OCI-LY1 (cell line): ENCODE data around the gene DIS3L.

Experiments
- H2AFZ ChIP-seq: fragments of 200-600 bp; sonication (generic), shearing (Covaris generic); 2 replicates; pipeline ENCODE4 v1.6.0; 2014; ENCODE audit warnings: antibody characterized with exemption, mild to moderate bottlenecking, low read length
- H3F3A ChIP-seq: fragments of 200-600 bp; sonication (generic), shearing (Covaris generic); 2 replicates; pipeline ENCODE4 v1.6.0; 2014; ENCODE audit warnings: mild to moderate bottlenecking, antibody characterized with exemption, low read length, moderate library complexity; ENCODE audit not compliant: insufficient read depth
- H3K27ac ChIP-seq: fragments of 200-600 bp; sonication (generic); 2 replicates; pipeline ENCODE4 v1.5.1; 2014; ENCODE audit warnings: low read length, mixed run types, mild to moderate bottlenecking, low read depth; ENCODE audit not compliant: poor library complexity, severe bottlenecking
- H3K27me3 ChIP-seq: fragments of 200-600 bp; sonication (generic); 2 replicates; pipeline ENCODE4 v1.6.0; 2014; ENCODE audit warnings: antibody characterized with exemption, mild to moderate bottlenecking, low read length, moderate library complexity; ENCODE audit not compliant: insufficient read depth
- H3K36me3 ChIP-seq: fragments of 200-600 bp; sonication (generic); 2 replicates; pipeline ENCODE4 v1.6.1; 2014; ENCODE audit warnings: mild to moderate bottlenecking, antibody characterized with exemption, low read length, moderate library complexity, mixed read lengths; ENCODE audit not compliant: insufficient read depth
- H3K4me1 ChIP-seq: fragments of 200-600 bp; sonication (generic); 2 replicates; pipeline ENCODE4 v1.5.1; 2014; ENCODE audit warnings: mild to moderate bottlenecking, low read length, moderate library complexity; ENCODE audit not compliant: insufficient read depth, severe bottlenecking
- H3K4me2 ChIP-seq: fragments of 200-600 bp; sonication (generic), shearing (Covaris generic); 2 replicates; pipeline ENCODE4 v1.6.1; 2014; ENCODE audit warnings: low read length
- H3K4me3 ChIP-seq: fragments of 200-600 bp; sonication (generic); 2 replicates; pipeline ENCODE4 v1.5.1; 2014; ENCODE audit warnings: low read length, low read depth, mild to moderate bottlenecking, mixed read lengths; ENCODE audit not compliant: poor library complexity, severe bottlenecking
- H3K79me2 ChIP-seq: fragments of 200-600 bp; shearing (Covaris generic); 2 replicates; pipeline ENCODE4 v1.6.1; 2016; ENCODE audit warnings: mixed run types, low read length, mixed read lengths; ENCODE audit not compliant: insufficient read depth
- H3K9ac ChIP-seq: fragments of 200-600 bp; sonication (generic), shearing (Covaris generic); 2 replicates; pipeline ENCODE4 v1.6.1; 2014; ENCODE audit warnings: mild to moderate bottlenecking, low read length, mixed read lengths
- H3K9me2 ChIP-seq: fragments of 200-600 bp; sonication (generic), shearing (Covaris generic); 2 replicates; pipeline ENCODE4 v1.6.1; 2014; ENCODE audit warnings: low read depth, mild to moderate bottlenecking, low read length, mixed read lengths
- H3K9me3 ChIP-seq: fragments of 200-600 bp; shearing (Covaris generic); 2 replicates; pipeline ENCODE4 v1.6.1; 2014; ENCODE audit warnings: low read length, mixed read lengths
- H4K20me1 ChIP-seq: fragments of 200-600 bp; sonication (generic), shearing (Covaris generic); 2 replicates; pipeline ENCODE4 v1.6.0; 2016; ENCODE audit warnings: mild to moderate bottlenecking, low read length; ENCODE audit not compliant: insufficient read depth
- CTCF ChIP-seq: fragments of 200-600 bp; sonication (generic), shearing (Covaris generic); IDR thresholded peaks from 2 replicates; pipeline ENCODE4 v1.5.1; 2017; ENCODE audit warnings: mild to moderate bottlenecking, antibody characterized with exemption, low read length, moderate library complexity, mixed read lengths
- EZH2 ChIP-seq: fragments of 200-600 bp; sonication (generic), shearing (Covaris generic); IDR thresholded peaks from 2 replicates; pipeline ENCODE4 v1.8.0; 2017; ENCODE audit warnings: borderline replicate concordance, mixed run types, mild to moderate bottlenecking, antibody characterized with exemption, low read length, moderate library complexity, mixed read lengths

DIS3L gene

GRCh38 chr15:66312144-66312543, 18.8 kb downstream of the DIS3L start:
- H3K27me3 ChIP-seq = no peaks in the 10 kb centered on the region
- H3F3A ChIP-seq = no peaks in the 10 kb centered on the region
- no peaks in the 10 kb centered on the region for H3K4me1 ChIP-seq
- H3K4me2 ChIP-seq = no peak overlapping the region
- no peak overlapping the region for H3K9ac ChIP-seq
- no peaks in the 10 kb centered on the region for H3K9me2 ChIP-seq
- no peak overlapping the region for H2AFZ ChIP-seq
- TF ChIP-seq EZH2 (no peak), CTCF (no peak)
- no peak overlapping the region for H3K27ac ChIP-seq
- H3K79me2 ChIP-seq = no peaks in the 10 kb centered on the region
- no peaks in the 10 kb centered on the region for H3K9me3 ChIP-seq
- H4K20me1 ChIP-seq = no peaks in the 10 kb centered on the region
- peaks cover 89% of the 10 kb centered on the region for H3K36me3 ChIP-seq
- H3K4me3 ChIP-seq = no peak overlapping the region

GRCh38 chr15:66323312-66323928, 30.1 kb downstream of the DIS3L start:
- H3K27ac ChIP-seq = no peak overlapping the region

GRCh38 chr15:66326051-66326450, 32.7 kb downstream of the DIS3L start:
- Histone ChIP-seq H3K27me3 (no peaks in the 10 kb centered on the region), H3K9ac (no peak overlapping the region), H3K27ac (no peak overlapping the region), H3K36me3 (peaks cover 94% of the 10 kb centered on the region), H3K9me2 (no peaks in the 10 kb centered on the region), H3K9me3 (no peaks in the 10 kb centered on the region), H3K4me3 (no peak overlapping the region), H3F3A (no peaks in the 10 kb centered on the region), H3K4me1 (no peaks in the 10 kb centered on the region), H3K79me2 (no peaks in the 10 kb centered on the region), H4K20me1 (no peaks in the 10 kb centered on the region), H3K4me2 (no peak overlapping the region), H2AFZ (no peak overlapping the region)
- TF ChIP-seq EZH2 (no peak), CTCF (no peak)

More at GRCh38 chr15:66323312-66323928, 30.1 kb downstream of the DIS3L start:
- no peaks in the 10 kb centered on the region for H3K9me2 ChIP-seq
- TF ChIP-seq EZH2 (no peak), CTCF (no peak)
- no peaks in the 10 kb centered on the region for H4K20me1 ChIP-seq
- H2AFZ ChIP-seq = no peak overlapping the region
- H3F3A ChIP-seq = no peaks in the 10 kb centered on the region
- no peaks in the 10 kb centered on the region for H3K79me2 ChIP-seq
- H3K4me1 ChIP-seq = no peaks in the 10 kb centered on the region
- H3K4me2 ChIP-seq = no peak overlapping the region
- H3K27me3 ChIP-seq = no peaks in the 10 kb centered on the region
- no peak overlapping the region for H3K9ac ChIP-seq
- H3K4me3 ChIP-seq = no peak overlapping the region
- H3K36me3 ChIP-seq = peaks cover 91% of the 10 kb centered on the region
- no peaks in the 10 kb centered on the region for H3K9me3 ChIP-seq
